Fibroblast of skin of scalp (primary cell): Measurements from ENCODE around the gene TCF7.
A peak's percentile ranks its signal among the peaks of the same experiment; 100 is the strongest.

Experiments used
- DNase-seq: peaks from one replicate; pipeline ENCODE4 v3.0.0-alpha.2; 2013

Gene TCF7

DNA sequence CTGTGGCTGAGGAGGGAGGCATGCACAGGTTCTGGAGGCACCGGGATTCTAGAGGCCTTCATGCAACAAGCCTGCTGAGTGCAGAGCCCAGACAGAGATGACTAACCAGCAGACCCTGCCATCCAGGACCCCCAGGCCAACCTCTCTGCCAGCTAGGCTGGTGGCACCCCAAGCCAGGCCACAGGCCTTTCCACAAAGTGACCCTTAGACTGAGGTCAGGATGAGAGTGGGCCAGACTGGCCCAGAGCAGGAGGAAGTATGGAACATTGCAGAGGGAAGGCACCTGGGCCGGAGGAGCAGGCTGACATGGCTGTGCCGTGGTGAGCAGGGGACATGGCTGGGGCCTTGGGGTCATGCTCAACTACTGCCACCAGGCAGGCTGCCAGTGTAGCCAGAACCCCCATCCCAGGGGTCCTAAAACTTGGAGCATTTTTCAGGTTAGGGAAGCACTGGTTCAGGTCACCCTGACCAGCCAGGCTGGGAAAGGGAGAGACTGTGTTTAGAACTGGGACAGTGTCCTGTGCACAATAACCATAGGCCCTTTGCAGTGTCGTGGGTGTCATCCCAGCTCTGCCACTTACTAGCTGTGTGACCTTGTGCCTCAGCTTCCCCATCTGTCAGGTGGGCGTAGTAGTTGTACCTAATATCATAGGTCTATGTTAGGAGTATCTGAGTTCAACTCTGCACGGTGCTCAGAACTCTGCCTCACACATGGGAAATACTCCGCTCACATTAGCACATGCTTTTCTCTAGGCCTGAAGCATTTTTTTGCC is 17.3 kb downstream of the TCF7 start:
- DNase-seq = no peak

DNA sequence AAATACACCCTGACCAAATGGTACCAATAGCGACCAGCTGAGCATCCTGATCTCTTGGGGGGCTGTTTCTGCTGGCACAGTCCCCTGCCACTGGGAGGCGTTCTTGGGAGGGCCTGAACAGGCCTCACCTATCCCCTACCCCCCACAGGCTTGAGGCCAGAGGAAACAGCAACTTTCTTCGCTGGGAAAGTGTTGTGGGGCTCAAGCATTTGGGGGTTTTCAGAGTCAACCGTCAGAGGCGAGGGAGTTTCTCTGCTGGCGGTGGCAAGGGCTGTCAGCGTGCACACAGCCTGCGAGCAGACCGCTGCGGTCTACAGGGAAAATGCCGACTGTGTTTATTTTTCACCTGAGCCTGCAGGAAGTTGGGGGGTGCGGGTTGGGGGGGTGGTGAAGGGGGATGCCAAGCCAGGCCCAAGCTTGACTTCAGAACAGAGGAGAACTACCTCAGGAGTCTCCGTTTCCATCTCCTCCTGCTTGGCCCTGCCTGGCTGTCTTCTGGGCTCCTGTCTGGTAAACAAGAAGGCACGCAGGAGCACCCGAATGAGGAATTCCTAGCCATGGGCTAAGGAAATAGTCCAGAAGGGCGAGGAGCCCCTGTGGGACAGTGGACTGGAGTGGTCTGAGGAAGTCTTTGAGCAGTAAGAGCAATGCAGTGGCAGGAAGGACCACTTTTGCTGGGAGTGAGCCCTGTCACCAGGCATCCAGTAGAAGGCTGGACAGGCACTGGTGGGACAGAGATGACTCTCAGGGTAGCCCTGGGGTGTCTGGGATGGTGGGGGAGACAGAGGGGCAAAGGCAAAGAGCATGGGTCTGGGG is 18.1 kb downstream of the TCF7 start:
- no peak for DNase-seq

DNA sequence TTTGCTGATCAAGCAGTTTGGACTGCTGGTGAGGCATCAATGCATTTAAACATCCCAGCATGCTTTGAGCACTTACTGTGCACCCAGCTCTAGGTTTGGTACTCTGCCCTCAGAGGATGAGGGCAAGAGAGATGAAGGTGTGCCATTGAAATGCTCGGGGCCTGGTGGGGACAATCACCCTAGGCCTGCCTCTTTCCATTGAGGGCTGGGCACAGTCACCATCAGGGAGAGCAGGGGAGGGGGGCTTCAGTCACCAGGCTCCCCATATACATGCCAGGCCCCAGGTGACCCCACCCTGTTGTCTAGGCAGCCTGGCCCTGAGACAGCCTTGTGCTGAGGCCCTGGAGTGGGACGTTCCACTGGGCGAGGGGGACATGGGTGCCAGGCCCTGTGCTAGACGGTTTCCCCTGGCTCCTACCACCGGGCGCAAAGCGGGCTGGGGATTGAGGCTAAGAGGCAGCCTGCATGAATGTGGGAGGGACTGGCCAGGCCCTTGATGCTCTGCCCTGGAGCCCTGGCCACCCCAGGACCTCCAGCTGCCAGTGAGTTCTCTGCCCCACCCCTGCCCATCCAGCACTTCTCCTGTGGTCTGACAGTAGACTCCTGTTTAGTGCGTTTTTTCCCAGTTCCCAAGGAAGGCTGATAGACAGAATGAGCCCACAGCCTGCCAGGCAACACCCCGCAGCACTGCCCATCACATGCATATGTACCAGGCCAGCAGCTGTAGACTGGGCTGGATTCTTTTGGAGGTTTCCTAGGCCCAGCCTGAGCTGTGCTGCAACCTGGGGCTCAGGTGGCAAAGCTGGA is 18.9 kb downstream of the TCF7 start:
- DNase-seq = no peak

DNA sequence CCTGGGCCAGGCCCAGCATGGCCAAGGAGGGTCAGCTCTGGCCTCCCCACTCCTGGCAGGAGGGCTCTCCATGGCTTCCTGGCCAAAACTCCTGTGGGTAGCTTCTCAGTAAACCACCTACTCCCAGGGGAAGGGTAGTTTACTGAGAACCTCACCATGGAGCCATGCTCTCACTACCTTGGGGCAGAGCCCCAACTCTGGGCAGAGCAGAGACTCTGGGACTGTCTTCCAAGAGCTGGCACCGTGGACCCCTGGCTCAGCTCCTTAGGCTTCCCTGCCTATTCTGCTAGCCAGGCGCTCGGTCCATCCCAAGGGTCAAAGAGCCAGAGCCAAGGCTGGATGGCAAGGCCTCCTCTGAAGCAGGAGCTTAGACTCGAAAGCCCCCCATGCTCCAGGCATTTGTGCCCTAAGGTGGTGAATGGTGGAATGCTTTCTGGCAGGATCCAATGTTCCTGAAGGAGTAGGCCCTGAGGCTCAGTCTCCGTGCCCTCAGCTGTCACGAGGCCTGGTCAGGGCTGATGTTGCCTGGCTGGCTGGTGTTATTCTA is 19.6 kb downstream of the TCF7 start:
- no peak for DNase-seq

DNA sequence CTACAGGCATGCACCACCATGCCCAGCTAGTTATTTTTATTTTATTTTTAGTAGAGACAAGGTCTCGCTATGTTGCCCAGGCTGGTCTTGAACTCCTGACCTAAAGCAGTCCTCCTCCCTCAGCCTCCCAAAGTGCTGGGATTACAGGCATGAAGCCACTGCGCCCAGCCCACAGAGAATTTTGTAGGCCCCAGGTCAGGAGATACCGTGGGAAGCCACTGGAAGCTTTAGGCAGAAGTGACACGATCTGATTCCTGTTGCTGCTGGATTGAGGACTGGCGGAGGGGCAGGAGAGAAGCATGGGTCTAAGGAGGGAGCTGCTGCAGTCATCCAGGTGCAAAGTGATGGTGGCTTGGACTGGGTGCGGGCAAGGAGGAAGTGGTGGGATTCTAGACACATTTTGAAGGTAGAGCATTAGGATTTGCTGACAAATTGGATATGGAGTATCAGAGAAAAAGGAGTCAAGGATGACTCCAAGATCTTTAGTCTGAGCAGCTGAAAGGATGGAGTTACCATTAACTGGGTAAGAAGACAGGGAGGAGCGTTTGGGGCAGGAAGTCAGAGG is 20.7 kb downstream of the TCF7 start:
- DNase-seq = no peak

DNA sequence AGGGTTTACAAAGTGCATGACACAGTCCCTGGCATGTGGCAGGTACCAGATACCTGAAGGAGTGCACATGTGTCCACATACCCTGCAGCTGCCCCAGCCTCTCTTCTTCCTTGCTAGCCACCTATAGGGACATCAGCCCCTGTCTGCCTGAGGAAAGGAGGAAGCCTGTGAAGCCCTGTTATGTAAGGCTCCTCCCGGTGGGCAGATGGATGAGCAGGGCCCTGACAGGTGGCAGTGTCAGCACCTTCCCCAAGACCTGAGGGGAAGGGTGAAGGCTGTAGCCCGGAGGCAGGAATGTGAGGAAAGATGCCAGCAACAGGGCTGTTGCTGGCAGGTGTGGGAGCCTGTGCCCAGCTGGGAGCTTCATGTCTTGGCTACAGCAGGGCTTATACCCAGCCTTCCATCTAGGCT is 21.7 kb downstream of the TCF7 start:
- no peak for DNase-seq

DNA sequence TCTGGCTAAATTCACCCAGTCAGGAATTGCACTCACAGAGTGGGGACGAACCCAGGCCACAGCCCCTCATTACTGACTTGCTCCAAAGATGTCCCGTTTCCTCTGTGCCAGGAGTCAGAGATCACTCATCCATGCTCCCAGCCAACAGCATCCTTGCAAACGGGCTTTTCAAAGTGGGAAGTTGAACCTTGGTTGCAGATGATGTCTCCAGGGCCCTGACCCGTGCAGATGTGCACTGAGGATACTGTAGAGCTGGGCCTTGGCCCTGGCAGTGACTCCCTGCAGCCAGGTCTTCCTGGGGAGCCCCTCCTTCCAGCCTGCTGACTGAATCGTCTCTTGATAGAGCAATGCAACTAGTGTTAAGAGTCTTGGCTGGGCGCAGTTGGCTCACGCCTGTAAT is 22.3 kb downstream of the TCF7 start:
- DNase-seq = no peak

DNA sequence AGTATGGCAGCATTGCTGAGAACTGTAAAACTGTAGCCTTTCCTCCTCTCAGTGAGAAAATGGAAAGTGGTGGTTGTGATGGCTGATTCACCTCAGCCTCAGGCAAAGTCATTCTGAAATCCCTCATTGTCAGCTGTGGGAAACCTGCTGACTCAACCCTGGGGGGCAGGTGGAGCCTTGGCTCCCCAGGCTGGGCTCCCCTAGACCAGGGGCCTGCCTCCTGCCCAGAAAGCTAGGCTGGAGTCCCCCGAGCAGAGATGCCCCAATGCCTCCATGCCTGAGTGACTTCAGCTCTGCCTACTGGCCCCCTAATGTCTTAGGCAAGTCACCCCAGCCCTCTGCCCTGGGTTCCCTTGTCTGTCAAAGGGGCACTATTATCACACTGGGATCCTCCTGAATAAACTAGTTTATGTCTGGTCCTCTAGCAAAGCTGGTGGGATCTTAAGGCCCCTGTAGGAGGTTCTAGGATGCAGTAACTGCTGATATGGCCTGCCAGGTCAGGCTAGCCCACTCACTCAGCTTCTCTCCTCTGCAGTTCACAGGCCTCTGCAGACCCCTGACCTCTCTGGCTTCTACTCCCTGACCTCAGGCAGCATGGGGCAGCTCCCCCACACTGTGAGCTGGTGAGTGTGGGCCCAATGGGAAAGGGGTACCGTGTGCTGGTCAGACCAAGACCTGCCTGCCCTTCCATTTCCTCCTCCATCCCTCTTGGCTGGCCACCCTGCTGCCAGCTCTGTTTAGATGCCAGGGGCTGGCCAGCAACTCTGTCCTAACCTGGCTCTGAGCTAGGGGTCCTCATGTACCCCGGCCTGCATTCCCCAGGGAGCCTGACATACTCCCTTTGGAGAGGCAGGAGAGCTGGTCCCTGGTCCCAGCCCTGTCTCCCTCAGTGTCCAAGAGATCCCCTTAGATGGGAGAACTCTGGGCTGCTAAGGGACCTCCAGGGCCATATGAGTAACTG is 24.2 kb downstream of the TCF7 start:
- DNase-seq = peak; percentile 20

DNA sequence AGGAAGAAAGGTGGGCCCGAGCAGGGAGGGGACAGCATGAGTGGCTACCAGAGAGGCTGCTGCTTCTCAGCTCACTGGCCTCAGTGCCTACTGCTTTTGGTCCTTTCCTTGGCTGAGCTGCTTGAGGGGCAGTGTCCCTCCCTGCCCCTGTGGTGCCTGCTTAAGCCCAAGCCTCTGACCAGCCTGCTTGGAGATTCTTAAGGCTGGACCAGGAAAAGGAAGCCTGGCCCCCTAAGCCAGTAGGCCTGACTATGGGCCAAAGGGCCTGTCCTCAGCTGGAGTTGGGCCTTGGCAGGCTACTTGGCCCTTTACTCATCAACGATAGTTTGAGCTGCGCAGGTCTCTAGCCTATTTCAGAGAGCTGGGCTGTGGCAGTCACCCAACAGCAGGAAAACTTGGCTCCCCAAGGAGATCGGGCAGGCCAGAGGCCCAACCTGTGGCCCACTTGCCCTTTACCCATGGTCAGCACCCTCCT is 24.9 kb downstream of the TCF7 start:
- DNase-seq = no peak

DNA sequence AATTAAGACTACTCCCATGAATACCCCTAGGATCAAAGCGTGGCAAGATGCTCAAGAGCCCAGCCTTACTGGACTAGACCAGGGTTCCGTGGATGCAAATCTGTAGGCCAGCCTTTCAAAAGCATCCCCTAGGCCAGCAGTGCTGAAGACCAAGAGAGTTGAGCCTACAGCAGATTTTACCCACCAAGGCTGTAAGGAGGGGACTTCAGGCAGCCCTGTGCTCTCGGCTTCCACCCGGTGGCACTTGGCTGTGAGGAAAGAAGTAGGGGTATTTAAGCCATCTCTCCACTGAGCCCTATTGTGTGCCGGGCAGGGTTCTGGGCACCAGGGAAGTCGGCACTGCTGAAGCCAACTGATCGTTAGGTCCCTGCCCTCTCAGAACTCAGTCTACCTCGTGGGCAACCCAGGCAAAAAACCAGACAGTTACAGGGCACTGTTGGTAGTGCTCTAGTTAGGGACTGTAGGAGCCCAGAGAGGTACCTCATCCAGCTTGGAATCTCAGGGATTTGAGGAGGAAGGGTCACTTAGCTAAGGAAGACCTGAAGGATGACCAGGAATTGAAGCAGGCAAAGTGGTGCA is 25.5 kb downstream of the TCF7 start:
- no peak for DNase-seq

DNA sequence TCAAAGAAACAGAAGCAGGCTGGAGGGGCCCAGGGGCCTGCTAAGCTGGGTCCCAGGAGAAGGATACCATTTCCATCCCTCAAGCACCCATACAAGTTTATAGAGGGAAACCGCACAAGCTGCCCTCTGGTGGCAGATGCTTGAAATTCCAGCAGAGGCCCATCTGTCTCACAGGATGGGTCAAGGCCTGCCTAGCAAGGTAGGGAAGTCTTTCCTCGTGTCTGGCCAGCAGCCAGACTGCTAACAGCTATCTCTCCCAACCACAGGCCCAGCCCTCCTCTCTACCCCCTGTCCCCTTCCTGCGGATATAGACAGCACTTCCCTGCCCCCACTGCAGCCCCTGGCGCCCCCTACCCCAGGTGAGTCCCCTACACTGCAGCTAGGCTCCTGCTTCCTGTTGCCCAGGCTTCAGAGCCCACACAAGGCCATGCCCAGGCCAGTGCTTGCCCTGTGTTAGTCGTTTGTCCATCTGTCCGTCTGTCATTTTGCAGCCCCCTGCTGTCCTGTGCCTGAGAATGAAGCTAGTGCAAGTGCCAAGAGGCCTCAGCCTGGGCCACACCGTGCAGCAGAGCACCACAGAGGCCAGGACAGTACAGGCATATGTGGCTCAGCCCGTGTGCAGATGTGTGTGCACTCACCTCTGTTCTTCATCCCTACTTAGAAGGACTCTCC is 26.2 kb downstream of the TCF7 start:
- peak; percentile 68 for DNase-seq

DNA sequence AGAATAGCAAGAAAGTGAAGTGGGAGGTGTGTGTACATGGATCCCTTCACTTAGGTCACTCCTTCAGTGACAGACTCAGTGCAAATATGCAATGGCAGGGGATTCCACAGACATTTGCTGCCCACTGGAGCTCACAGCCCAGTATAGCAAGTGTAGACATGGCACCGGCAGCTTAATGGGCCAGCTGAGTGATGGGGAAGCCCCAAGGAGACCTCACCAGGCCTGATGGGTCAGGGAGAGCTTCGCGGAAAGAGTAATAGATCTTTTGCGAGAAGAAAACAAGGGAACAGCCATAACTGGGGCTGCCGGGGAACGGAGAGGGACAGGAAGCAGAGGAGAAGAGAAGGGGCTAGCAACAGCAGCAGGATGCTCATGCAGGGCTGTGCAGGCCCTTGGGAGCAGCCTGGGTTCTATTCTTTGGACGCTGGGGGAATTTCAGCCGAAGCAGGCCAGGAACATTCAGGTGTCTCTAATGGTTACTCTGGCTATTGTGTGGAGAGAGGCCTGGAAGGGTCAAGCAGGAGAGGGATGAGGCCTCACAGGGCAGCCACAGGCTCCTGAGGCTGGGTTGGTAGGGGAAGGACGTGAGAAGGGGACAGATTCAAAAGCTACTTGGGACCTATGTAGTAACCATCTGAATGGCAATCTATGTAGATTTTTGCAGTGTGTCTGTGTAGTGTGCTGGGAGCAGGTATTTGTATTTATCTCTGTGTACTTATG is 27.0 kb downstream of the TCF7 start:
- peak; percentile 22 for DNase-seq

DNA sequence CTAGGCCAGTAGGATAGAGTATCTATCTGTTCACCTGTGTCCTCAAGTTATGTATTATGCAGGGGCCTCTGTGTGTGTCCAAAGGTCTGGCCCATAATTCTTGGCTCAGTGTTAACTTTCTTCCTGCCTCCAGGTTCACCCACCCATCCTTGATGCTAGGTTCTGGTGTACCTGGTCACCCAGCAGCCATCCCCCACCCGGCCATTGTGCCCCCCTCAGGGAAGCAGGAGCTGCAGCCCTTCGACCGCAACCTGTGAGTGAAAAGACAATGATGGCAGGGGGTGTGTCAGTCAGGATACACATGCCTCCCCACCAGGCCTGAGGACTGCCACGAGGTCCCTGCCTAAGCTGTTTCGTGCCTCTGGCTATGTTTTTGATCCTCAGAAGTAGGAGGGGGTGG is 27.6 kb downstream of the TCF7 start:
- no peak for DNase-seq

DNA sequence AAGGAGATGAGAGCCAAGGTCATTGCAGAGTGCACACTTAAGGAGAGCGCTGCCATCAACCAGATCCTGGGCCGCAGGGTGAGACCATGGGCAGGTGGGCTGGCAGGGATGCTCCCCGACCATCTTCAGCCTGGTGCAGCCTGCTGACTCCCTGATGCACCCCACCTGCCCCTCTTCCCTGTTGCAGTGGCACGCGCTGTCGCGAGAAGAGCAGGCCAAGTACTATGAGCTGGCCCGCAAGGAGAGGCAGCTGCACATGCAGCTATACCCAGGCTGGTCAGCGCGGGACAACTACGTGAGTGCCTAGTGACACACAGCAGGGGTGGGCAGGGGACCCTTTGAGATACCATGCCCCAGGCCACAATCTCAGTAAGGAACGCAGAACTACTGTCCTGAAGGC is 28.3 kb downstream of the TCF7 start:
- DNase-seq = no peak

DNA sequence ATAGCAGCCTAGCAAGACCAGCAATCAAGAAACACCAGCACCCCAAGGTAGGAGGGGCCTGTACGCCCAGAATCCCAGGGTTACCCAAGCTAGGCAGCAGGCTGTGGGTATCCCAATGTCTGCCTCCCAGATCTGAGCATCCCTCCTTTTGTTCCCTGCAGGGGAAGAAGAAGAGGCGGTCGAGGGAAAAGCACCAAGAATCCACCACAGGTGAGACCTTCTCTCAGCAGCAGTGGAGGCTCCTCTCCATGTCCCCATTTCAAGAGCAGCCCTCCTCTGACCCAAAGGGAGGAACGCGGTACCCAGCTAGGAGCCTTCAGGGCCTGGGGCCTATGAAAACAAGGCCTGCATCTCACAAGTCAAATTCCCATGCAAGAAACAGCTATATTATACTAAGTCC is 28.9 kb downstream of the TCF7 start:
- no peak for DNase-seq

DNA sequence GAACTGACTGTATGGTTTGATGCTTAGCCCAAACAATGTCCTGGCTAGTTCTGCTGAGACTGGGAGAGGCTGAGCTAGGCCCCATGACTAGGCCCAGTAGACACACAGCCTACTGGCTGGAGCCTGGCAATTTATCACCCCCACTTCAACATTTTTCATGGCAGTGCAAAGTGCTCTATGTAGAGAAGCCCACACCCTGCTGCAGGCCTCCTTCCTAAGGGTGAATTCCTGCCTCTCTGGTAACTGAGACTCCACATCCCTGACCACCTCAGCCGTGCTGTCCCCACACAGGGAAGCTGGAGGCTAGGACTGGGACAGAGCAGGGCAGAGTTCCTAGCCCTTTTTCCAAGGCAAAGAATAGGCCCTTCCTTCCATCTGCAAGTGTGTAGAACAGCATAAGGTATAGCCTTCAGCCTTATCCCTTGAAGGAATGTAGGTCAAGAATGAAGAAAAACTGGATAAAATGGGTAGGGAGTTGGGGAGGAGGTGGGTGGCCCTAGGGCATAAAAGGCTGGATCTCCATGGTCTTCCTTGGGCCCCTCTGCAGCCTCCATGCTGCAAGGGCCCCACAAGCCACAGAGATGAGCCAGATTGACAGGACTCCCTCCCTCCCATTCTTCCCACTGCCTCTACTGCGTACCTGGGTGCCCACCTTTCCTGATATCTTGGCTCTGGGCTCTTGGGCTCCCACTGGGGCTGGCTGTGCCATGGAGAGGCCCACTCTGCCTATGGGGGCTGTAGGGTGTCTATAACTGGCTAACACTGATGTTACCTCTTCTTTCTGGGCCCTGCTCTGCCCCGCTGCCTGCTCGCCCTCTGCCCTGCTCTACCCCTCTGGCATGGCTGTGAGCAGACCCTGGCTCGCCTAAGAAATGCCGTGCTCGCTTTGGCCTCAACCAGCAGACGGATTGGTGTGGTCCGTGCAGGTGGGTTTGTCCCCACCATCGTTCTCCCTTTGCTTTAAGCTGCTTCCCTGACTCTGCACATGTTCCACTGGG is 29.8 kb downstream of the TCF7 start:
- DNase-seq = no peak

DNA sequence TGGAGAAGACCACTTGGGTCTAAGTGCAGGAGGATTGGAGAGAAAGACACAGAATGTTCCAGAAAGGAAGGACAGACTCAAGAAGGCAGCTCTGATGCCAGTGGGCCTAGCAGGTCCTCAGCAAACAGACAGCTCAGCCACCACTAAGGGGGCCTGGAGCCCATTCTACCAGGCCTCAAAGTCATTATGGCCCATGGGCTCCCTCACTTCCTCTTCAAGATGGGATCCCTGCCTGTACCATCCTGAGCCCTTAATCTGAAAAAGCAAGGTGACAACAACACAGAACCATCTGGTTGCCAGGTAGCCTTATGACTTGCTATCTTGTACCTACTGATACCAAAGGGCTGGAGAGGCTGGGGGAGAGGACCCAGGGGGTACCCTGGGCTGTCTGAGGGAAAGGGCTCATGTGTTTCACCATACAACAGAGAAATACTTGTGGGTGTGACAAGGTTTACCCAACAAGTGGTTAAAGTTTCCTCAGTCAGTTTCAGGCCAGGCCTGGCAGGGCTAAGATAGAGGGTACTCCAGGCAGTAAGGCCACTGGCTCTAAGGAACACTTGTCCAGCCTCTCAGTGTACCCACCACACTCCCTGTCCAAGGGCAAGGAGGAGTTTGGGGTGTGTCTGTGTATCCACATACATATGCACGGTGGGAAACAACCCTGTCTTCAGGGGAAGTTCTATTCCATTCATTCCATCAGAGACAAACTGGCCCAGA is 30.7 kb downstream of the TCF7 start:
- no peak for DNase-seq
